HG02610 (cell line): ENCODE data around the gene FGD1.

Experiments used
- ATAC-seq: cut with Tn5 transposase; IDR thresholded peaks from one replicate; pipeline ENCODE4 v1.9.1; 2021; ENCODE audit warnings: mild to moderate bottlenecking, moderate library complexity; ENCODE audit not compliant: unreplicated experiment

The FGD1 gene

DNA sequence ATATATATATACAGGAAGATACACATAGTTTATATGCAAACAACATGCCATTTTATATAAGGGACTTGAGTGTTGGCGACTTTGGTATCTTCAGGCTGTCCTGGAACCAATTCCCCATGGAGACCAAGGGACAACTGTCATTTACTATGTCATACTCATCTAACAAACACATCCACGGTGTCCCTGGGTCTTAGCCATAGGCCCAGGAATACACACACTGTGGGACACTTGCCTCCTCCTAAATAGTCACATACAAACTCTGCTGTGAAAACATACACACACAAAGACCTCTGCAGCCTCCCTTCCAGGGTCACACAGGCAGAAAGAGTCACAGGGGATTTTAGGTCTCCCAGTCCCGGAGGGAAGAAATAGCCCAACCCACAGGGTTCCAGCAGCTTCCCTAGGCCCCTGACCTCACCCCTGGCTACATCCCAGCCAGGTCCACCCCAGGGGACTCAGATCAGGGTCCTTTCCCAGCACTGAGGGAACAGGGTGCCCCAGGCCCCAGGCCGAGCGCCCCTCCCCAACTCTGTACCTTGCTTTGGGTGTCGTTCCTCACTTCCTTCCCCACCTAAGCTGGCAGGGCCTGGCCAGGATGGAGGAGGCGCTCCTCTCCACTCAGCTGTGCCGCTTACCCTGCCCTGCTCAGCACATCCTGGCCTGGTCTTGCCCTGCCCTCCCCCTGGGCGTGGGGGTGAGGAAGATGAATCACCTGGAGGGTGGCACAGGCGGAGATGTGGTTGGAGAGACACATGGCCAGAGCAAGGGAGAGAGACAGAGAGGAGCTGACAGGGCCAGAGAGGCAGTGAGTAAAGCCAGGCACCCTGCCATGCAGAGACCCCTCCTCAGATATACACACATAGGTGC lies 21.8 kb downstream of the FGD1 start:
- no peak for ATAC-seq

DNA sequence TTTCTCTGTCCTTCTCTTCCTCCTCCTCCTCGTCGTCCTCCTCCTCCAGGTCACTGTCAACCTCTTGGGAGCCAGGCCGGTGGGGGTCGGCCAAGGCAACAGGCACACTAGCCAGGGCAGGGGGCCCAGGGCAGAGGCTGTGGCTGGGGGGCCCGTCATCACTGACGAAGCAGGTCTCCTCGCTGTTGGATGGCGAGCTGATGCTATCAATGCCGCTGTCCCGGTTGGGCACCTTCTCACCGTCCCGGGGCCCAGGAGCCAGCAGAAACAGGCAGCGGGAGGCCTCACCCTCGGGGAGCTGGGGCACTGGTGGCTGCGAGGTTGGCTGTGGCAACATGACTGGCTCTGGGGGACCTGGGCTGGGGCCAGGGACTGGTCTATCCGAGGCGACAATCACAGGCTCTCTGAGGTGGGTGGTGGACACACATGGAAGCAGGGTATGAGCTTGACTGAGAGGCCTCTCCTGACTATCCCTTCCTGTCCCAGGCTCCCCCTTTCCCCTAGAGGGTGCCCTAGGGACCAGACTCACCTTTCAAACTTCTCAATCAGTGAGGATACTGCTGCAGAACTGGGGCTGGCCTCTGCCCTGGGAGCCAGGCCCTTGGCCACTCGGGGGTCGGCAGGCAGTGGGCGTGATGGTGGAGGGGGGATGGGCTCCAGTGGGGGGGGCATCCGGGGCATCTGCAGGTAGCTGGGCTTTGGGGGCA lies 25.8 kb downstream of the FGD1 start:
- ATAC-seq = no peak

DNA sequence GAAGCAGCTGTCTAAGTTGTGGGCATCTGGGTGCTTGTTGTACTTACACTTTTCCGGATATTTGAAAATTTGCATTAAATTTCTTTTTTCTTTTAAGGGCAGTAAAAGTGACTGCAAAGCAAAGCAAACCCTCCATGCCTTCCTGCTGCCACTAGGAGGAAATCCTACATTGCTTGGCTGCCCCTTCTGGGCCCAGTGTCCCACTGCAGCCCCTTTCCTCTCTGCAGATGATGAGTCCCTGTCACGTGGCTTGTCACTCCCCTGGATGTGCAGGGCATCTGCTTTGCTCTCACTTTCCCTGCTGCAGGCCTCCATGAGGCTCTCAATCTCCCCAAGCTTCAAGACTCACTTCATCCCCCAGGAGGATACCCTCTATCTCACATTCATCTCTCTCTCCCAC lies 43.1 kb downstream of the FGD1 start:
- ATAC-seq = no peak

DNA sequence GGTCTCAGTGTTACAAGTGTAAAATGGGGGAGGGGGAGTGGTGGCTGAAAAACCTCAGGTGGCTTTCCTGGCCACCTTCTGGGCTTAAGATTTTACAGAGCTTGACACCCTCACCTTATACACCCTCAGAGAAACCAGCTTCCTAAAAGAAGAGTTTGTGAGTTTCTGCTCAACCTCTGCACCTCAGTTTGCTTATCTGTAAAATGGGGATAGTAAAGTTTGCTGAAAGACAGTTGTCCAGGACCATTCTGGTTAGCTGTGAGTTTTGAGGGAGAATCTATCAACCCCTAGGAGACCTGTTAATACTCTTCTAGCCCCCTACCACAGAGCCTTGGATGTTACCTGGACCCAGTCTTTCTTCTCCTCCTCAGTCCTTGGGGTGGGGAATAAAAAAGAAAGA lies 46.1 kb downstream of the FGD1 start:
- no peak for ATAC-seq

- ATAC-seq = no peak
Observed at GRCh38 chrX:54447461-54447860, 48.6 kb downstream of the FGD1 start.

GRCh38 chrX:54446084-54446483 lies 50.0 kb downstream of the FGD1 start:
- ATAC-seq = no peak

- no peak for ATAC-seq
Observed at GRCh38 chrX:54444752-54445151, 51.3 kb downstream of the FGD1 start.

DNA sequence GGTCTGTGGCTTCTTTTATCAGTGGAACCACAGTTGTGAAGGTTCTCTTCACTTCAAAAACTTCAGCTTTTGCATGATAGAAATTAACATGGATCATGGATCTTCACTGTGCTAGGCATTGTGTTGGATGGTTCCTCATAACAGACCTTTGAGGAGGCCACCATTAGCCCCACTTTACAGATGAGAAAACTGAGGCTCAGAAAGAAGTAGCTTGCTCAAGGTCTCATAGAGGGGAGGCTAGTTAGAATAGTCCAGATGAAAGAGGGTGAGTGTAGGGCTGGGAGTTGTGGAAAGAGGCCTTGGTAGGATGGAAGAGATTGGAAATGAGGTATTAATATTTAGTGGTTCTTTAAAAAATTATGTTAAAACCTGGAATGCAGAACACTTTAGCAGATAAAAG lies 53.2 kb downstream of the FGD1 start:
- no peak for ATAC-seq

GRCh38 chrX:54439960-54440871 lies 55.8 kb downstream of the FGD1 start, which contains the start of gene TSR2:
Gene TSR2, plus strand, starts transcription at chrX:54440404. Its CDS starts 18 bp downstream, at chrX:54440422.
- peak; percentile 98 for ATAC-seq

DNA sequence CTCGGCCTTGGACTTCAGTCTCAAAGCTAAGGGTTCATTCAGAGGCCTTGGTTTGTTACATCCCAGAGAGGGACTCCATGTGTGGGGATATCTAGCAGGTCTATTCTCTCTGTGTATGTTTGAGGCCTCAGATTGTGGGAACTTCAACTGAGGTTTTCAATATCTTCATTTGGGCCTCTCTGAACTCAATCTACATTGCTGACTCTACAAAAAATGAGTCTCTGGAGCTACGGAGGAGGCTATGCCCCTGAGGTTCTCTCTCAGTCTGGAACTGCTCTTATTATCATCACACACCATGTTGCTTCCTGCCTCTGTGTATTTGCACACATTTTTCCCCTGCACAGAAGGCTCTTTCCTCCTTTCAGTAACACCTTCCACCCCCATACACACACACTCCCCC lies 60.9 kb downstream of the FGD1 start:
- ATAC-seq = no peak

DNA sequence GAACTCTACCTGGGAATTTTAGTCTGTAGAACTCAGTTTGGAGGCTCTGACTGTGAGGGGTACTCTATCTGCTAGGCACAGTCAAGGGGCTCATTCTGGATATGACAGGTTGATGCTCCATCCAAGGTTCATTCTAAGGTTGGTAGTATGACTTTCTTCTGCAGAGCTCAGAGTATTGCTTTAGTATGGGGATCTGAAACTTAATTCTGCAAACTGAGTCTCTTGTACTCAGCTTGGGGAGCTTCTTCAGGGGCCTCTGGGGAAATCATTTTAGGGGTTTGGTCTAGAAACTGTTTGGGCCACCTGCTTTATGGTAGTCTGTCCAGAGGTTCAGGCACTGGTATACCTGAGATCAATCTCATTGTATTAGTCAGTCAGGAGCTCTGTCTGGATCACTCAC lies 65.5 kb downstream of the FGD1 start:
- ATAC-seq = no peak

DNA sequence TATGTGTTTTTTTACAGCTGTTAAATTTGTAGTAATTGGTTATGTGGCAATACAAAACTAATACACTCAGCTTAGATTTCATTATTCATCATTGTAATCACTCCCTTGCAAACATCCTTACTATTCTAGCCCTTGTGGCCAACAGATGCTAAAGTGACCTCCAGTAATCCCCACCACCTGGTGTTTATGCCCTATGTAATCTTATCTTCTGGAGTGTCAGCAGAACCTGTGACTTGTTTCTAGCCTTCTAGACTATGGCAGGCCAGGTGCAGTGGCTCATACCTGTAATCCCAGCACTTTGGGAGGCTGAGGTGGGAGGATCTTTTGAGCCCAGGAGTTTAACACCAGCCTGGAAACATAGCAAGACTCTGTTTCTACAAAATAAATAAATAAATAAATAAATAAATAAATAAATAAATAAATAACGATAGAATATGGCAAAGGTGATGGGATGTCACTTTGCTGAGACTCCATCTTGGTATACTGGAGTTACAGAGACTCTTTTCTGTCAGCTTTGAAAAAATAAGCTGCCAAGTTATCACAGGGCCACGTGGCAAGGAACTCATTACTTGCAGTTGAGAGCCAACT lies 68.1 kb downstream of the FGD1 start:
- no peak for ATAC-seq

GRCh38 chrX:54423161-54423888 lies 72.7 kb downstream of the FGD1 start:
- ATAC-seq = no peak

DNA sequence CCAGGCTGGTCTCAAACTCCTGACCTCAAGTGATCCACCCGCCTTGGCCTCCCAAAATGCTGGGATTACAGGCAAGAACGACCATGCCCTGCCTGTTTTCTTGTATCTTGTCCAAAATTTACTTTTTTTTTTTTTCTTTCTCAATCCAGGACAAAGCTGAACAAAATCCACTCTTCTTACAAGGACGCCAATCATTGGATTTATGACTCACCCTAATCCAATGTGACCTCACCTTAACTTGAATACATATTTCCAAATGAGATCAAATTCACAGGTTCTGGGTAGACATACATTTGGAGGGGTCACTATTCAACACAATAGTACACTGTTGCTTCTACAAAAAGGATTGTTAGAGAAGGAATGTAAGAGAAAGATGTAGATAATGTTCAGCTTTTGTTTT lies 73.9 kb downstream of the FGD1 start:
- ATAC-seq = no peak

- ATAC-seq = no peak
Observed at GRCh38 chrX:54419559-54420302, 76.3 kb downstream of the FGD1 start.

DNA sequence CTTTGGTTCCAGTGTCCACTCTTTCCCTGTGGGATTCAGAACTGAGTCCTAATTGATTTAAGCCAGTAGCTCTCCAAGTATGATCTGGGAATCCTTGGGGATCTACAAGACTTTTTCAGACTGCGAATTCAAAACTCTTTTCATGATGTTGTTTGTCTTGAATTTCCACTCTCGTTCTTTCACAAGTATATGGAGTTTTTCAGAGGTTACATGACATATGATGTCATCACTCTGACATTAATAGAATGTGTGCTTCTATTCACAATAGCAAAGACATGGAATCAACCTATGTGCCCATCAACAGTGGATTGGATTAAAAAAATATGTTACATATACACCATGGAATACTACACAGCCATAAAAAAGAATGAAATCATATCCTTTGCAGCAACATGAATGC lies 79.1 kb downstream of the FGD1 start:
- ATAC-seq = no peak

DNA sequence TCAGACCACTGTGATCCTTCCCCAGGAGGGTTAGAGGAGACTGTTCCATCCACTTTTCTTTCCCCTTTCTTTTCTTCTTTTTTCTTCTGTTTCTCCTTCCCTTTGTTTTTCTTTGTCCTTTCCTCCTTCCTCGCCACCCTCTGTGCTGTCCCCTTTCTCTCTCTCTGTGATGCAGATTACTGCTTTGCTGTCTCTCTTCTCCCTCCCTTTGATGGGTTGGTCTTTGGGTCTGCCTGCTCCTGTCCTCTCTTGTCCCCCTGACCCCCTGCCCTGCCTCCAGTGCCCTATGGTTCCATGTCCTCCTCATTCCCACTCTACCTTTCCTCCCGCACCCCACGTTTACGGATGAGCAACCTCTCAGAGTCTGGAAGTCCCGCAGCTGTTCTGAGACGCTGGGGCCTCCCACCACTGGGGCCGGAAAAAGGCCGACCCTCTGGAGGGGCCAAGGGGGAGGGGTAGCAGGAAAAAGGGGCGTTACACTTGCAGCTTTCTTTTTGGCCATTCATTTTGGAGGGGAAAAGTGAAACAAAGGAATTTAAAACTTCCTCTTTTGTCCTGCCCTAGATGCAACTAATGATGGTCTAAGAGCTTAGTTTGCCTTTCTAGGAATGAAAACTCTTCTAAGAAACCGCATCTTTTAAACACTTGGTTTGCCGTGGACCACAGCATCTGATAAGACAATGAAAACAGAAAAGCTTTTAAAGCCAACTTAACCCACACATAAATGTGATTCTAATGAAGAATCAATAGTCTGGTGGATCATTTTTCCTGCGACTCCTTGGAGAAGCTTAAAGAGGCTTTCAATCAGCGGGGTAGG lies 80.3 kb downstream of the FGD1 start:
- no peak for ATAC-seq

DNA sequence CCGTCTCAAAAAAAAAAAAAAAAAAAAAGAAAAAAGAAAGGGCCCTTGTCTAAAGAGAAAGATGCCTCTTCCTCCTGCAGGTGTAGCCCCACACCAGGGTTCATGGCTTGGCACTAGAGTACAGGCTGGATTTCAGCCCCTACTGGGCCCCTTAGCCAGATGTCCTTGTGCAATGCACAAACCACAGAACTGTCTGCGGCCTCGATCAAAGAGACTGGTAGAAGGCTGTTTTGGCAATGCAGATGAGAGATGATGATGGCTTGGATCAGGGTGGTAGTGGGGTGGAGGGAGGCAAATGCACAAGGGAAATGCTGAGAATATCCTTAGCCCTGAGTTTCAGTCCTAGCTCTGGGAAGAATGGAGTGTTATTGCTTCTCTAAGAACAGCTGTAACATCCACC lies 82.3 kb downstream of the FGD1 start:
- ATAC-seq = no peak

- no peak for ATAC-seq
Observed at GRCh38 chrX:54411732-54412131, 84.3 kb downstream of the FGD1 start.
